Neural cell (in vitro differentiated cells): Measurements from ENCODE around the gene DCAF6.

Experiments
- CTCF ChIP-seq: fragments of 450-650 bp; IDR thresholded peaks from 2 replicates; pipeline ENCODE4 v1.5.1; 2014; ENCODE audit warnings: antibody characterized with exemption, mild to moderate bottlenecking, moderate library complexity; ENCODE audit not compliant: poor library complexity, severe bottlenecking
- EZH2 ChIP-seq: fragments of 200-600, 300-800 bp; shearing (Covaris generic), sonication (generic); IDR thresholded peaks from 2 replicates; pipeline ENCODE4 v1.6.1; 2014; ENCODE audit warnings: antibody characterized with exemption, low read length, borderline replicate concordance, mild to moderate bottlenecking; ENCODE audit not compliant: insufficient read depth, poor library complexity, severe bottlenecking
- MXI1 ChIP-seq: fragments of 450-650 bp; conservative IDR thresholded peaks from 2 replicates; pipeline ENCODE4 v1.6.1; 2014; ENCODE audit warnings: antibody characterized with exemption, mild to moderate bottlenecking; ENCODE audit not compliant: poor library complexity, severe bottlenecking
- POLR2AphosphoS5 ChIP-seq: IDR thresholded peaks from 2 replicates; pipeline ENCODE4 v1.6.1; 2012
- REST ChIP-seq: IDR thresholded peaks from 2 replicates; pipeline ENCODE4 v1.6.1; 2012; ENCODE audit warnings: borderline replicate concordance
- SMC3 ChIP-seq: fragments of 450-650 bp; conservative IDR thresholded peaks from 2 replicates; pipeline ENCODE4 v1.6.1; 2014; ENCODE audit warnings: antibody characterized with exemption, mild to moderate bottlenecking, moderate library complexity; ENCODE audit not compliant: poor library complexity

- TF ChIP-seq EZH2 (no peak), CTCF (no peak), SMC3 (no peak), REST (no peak), MXI1 (peak; percentile 10), POLR2AphosphoS5 (no peak)
These were observed 636 bp downstream of the DCAF6 start, which contains the start of gene MPC2 for GRCh38 chr1:167936930-167937708.
